ENCODE data around the gene HOXB8.

The HOXB8 gene

DNA sequence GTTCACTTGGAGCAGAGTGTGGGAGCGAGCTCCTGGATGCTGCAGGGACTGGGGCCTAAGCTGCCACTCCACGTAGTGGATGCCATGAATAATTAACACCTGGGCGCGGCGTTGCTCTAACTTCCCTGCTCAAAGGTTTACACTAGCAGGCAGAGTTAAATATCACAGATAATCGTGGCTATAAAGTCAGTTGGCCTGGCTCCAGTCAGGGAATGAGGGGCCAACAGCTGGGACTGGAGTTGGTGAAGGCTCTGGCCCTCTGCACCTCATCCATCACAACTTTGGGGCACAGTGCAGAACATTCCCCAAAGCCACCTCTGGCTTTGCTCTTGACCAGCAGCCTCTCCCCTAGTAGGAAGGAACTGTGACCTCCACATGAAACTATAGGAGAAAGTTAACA is 47.9 kb downstream of the HOXB8 start:
- no peak for DNase-seq

DNA sequence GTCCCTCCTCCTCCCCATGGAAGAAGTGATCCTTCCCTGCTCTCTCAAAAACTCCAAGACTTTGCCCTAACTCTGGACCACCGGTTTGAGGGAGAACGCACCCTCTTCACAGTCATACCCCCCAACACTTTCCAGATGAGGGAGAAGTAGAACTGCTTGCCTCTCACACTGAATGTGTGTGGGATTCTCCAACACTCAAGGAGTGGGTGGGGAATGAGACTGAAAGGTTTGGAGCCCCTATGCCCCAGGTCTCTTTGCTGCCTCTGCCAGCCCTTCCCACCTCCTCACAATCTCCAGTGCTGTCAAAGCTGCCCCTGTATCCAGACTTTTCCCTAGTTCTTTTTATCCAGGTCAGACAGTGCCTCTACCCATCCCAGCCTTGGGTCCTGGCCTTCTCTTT is 48.4 kb downstream of the HOXB8 start:
- DNase-seq, result no peak

DNA sequence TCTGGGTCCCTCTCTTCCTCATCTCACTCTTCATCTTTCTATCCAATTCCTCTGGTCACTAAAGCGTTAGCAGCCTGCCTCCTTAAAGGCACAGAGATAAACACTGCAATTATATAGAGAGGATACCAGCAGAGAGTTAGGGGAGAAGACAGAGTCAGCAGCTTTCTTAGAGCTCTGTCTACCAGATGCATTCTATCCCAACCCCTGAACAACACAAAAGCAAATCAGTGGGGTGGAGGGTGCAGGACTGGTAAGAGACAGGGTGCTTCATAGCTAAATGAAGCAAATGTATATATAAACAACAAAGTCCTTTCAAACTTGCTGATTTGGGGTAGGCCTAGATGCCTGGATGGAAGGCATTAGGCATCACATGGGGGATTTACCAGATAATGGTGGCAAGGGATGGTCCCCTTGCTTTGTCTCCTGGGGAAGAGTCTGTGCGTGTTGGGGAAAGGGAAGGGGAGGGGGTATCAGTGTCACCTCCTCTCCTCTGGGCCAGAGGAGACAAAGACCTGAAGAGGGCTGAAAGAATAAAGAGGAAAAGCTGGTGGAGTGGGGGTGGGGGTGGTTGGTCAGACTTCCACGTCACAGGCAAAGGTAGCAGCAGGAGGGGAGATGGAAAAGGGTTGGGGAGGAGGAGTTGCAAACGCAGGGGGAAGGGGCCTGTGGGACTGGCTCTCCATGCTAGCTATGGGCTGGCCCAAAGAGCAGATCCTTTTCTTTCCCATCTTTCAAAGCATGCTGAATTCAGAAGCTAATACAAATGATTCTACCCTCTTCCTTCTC is 49.0 kb downstream of the HOXB8 start:
- no peak for DNase-seq

DNA sequence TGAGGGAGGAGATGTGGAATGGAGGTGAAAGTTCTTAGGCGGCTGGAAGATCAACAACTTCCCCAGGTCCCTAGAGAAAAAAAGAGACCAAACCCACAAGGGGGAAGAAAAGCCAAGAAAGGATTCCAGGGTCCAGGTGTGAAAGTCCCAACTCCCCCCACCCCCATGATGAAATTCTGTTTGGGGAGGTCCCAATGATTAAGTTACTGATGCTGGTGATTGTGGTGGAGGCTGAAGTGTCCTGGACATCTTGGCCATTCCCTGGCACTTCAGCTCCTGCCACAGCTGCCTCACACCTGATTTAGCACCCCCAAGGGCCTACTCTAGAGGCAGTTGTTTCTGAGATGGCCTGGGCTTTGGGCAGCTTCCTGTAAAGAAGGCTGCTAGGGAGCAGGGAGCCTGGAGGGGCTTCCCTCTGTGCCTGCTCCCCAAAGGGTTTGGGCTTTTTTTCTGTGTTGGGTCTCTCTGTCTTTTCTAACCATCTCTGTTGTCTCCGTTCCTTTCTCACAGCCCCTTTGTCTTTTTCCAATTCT is 50.0 kb downstream of the HOXB8 start:
- DNase-seq, result no peak

- no peak for DNase-seq
Measured at GRCh38 chr17:48564188-48565021, 50.7 kb downstream of the HOXB8 start.

DNA sequence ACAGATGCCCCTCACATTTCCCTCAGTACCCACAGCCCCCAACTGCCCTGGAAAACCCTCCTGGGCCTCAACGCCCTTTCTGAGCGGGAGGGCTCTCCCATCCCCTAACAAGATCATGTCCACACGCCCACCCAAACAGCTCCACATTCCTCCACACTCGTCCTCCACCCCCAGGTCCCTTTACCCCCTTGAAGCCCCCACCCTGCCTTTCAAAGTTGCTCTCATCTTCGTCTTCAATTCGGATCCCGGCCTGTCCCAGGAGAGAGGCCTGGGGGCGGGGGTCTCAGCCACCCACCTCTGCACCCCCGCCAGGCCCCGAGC is 51.3 kb downstream of the HOXB8 start:
- DNase-seq, result no peak

- DNase-seq, result no peak
Measured at GRCh38 chr17:48563385-48563838, 51.7 kb downstream of the HOXB8 start.

DNA sequence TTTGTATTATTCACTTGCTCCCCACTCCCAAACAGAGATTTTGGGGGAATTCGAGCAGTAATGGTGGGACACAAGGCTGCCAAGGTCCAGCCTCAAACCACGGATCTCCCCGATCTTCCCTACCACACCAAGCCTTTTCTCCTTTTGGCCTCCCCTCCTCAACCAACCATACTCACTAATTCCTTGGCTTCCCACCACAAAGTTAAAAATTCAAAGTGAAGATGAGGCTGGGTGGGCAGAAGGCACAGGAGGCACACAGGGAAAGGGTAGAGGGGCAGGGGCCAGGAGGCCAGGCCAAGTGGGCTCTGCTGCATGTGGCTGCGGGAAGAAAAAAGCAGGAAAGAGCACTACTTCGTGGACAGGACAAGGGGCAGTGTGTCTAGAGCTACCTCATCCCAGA is 52.2 kb downstream of the HOXB8 start:
- DNase-seq, result no peak

All from activated naive CD4-positive, alpha-beta T cell (primary cell).